IPS-NIHi11 (cell line): ENCODE data around the gene C13orf42.
A peak's percentile ranks its signal among the peaks of the same experiment; 100 is the strongest.
"Not testable (repeated sequence)": the region's sequence is repeated elsewhere in the genome, so short reads cannot be mapped to it uniquely, and the experiment has no call there.

ENCODE experiments used
- DNase-seq: peaks from one replicate; pipeline ENCODE4 v3.0.0; 2012; ENCODE audit warnings: mixed read lengths, low spot score

The C13orf42 gene

GRCh38 chr13:51120873-51121272 is 9.8 kb upstream of the C13orf42 start:
- peak; percentile 59 for DNase-seq

DNA sequence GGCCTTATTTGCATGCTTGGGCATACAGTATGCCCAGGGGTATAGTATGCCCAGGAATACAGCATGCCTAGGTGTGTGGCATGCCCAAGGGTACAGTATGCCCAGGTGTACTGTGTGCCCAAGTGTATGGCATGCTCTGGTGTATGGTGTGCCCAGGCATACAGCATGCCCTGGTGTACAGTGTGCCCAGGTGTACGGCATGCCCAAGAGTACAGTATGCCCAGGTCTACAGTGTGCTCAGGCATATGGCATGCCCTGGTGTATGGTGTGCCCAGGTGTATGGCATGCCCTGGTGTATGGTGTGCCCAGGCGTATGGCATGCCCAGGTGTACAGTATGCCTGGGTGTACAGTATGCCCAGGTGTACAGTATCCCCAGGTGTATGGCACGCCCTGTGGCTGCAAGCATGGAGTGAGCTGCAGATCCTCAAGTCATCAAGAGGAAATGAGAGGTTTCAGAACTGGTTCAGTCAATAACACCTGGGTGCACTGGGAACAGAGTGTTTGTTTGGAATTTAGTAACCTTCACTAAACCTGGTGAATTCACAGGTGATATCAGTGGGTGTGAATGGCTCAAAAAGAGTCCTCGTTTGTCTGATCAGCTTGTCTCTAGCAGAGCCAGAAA is 7.8 kb upstream of the C13orf42 start:
- DNase-seq = no peak

- no peak for DNase-seq
Observed at GRCh38 chr13:51113969-51114368, 2.9 kb upstream of the C13orf42 start.

DNA sequence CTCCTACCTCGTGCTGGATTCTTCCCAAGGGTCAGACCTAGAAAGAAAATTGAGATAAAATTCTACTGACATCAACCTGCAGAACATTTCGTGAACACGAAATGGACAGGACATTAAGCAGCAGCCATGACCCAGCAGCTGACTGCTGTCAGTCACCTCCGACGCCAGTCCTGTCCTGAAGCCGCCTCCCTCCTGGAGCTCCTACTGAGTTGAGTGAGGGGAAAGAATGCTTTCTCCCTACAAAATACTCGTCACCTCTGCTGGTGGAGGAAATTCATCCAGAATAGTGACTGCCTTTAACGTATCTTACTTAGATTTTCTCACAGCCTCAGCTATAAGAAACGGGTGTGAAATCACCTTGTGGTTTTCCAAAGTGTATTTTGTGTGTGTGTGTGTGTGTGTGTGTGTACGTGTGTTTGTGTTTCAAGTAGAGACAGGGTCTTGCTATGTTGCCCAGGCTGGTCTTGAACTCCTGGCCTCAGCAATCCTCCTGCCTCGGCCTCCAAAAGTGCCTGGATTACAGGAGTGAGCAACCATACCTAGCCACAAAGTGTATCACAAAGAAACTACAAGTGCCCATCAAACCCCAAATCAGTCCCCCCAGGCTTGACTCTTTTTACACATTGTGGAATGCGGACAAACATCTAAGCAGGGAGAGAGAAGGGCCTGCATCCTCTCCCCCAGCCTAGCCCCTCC is 2.3 kb upstream of the C13orf42 start:
- no peak for DNase-seq

DNA sequence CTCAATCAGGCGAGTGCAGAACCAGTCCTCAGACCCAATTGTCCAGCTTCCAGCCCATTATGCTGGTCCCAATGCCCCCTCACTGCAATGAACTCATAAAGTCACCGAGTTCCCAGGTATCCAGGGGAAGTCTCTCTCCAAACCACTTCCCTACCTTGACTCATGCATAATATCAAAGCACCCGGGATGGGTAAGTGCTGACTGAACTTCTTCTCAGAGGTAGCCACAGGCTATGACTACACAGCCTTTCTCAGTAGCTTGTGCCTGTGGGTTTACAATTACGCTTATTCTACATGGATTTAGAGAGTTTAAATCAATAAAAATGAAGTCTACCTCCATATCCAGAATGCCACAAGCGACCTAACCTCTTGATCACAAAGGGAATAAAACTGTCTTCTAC is 1.7 kb upstream of the C13orf42 start:
- no peak for DNase-seq

- no peak for DNase-seq
Observed at GRCh38 chr13:51111997-51112396, 923 bp upstream of the C13orf42 start.

- no peak for DNase-seq
Observed at GRCh38 chr13:51107996-51108395, 3.1 kb downstream of the C13orf42 start.

GRCh38 chr13:51105046-51105445 is 6.0 kb downstream of the C13orf42 start:
- no peak for DNase-seq

- DNase-seq = no peak
Observed at GRCh38 chr13:51101636-51102235, 9.3 kb downstream of the C13orf42 start.

DNA sequence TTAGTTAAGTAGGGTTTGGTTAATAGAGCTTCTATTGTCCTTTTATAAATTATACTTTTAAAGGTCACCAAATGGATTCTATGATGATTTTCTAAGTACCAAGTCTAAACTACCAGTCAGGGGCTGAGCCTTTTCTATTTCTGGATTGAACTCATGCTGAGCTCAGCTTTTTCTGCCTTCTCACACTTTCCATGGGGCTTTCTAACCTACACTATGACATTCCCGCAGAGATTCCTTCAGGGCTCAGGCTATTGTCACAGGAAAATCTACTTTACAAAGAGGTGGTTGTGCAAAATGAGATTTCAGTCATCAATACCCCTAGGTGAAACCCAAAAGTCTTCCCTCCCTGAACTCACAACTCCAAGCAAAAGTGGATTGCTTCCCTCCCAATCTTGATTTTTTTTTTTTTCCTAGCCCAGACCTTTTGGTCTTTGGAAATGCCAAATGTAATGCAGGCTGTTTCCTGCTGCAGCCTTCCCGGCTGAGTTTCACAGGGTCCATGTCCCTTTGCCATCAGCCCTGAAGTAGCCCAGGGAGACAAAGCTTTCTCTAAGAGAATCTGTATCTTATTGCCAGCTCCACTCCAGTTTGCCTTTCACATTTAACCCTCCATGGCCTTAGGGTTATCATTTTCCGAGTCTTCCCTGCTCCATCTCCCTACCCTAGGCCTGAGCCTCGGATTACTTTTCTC is 13.6 kb downstream of the C13orf42 start:
- DNase-seq = peak; percentile 29

- no peak for DNase-seq
Observed at GRCh38 chr13:51096131-51096530, 14.9 kb downstream of the C13orf42 start.

DNA sequence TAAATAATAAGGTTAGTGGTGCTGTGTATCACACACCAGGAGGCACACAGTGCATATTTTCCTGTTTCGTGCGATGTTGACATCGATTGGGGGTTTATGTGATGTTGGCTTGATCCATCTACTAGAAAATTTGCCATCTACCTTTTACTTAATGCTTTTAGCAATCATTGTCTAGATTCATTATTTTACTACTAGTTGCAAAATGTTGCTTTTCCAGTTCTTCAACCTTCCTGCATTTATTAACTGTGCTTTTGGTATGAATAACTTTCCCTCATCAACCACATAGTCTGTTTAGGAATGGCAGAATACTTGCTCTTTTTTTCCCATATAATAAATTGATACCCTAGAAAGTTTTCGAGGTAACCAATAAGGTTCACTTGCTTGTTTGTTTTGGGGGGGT is 17.5 kb downstream of the C13orf42 start:
- no peak for DNase-seq

DNA sequence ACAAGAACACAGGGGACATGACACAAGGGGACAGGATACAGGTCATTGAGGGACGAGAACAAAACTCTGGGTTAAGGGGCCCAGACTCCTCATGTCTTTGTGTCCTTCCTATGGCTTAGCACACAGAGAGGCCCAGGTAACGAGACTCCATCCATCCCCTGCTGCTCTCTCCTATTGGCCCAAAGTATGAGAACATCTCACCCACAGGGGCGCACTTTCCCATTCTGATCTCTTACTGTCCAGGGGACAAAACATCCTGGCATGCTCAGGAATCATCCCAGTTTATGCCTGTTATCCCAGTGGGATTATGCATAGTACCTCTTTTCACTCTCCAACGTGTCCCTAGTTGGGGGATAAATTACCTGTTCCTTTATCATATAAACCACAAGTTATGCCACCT is 19.2 kb downstream of the C13orf42 start:
- no peak for DNase-seq

DNA sequence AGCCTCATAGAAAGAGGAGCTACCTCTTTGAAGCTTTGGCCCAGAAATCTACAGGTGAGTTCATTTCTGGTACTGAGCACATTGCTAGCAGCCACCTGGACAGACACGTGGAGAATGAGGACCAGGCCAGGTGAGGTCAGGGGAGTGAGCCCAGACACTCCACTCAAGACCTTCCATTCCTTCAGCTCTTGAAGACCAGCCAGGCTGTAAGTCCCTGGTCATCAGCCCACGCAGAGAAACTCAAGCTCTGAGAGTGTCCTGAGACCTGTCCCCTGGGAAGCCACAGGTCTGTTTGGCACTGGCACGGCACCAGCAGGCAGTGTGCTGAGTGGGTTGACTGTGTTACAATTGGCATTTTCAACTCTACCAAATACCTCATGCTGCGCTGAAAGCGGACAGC is 27.4 kb downstream of the C13orf42 start:
- no peak for DNase-seq

DNA sequence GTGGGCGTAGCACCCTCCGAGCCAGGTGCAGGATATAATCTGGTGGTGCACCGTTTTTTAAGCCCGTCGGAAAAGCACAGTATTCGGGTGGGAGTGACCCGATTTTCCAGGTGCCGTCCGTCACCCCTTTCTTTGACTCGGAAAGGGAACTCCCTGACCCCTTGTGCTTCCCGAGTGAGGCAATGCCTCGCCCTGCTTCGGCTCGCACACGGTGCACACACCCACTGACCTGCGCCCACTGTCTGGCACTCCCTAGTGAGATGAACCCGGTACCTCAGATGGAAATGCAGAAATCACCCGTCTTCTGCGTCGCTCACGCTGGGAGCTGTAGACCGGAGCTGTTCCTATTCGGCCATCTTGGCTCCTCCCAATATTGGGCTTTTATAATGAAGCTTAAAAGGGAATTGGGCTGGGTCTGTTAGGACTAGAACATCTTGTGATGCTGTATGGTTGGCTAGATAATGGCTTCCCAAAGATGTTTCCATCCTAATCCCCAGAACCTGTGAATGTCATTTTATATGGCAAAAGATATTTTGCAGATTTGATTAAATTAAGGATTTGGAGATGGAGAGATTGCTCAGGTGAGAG is 30.5 kb downstream of the C13orf42 start:
- DNase-seq = not testable (repeated sequence)

GRCh38 chr13:51071493-51071892 is 39.6 kb downstream of the C13orf42 start:
- DNase-seq = no peak

DNA sequence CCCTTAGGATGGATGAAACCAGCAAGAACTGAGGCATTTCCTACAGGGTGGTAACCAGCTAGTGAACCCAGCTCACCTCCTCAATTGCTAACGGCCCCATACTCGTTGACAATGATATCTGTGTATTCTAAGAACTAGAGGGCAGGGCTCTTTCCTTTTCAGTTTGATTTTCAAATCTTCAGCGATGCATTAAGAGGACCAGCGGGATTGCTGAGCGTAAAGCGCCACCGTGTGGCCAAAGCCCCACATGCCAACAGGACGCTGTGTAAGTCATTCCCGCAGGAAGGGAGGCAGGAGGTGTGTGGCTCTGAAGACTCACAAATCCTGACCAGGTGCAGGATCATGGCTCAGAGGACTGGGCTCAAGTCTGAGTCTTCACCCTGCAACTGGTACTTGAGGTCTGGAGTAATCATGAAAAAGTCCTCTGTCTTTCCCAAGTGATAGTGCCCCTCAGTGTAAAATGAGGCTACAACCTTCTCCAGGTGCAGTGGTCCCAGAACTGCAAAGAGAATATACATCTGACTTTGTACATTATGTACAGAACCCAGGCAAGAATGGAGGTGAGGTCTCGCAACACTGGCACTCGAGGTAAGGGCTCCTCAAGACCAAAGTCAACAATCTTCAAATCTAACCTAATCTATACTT is 40.9 kb downstream of the C13orf42 start:
- peak; percentile 78 for DNase-seq

GRCh38 chr13:51068501-51068900 is 42.6 kb downstream of the C13orf42 start:
- DNase-seq = no peak

DNA sequence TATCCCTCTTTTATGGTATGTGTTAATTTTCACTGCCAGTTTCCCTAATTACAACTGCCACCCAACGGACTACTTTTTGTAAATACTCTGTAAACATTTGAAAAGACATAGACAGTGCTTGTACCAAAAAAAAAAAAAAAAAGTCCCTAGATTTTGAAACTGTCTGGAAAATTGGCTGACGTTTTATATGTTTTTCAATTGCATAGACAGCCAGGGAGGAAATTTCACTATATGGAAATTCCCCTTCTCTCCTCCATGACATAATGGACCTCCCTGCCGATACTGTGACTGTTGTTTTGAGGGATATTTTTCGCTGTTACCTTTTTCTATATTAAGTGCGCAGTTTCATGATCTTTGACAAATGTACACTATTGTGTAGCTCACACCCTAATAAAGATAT is 43.4 kb downstream of the C13orf42 start:
- DNase-seq = no peak

DNA sequence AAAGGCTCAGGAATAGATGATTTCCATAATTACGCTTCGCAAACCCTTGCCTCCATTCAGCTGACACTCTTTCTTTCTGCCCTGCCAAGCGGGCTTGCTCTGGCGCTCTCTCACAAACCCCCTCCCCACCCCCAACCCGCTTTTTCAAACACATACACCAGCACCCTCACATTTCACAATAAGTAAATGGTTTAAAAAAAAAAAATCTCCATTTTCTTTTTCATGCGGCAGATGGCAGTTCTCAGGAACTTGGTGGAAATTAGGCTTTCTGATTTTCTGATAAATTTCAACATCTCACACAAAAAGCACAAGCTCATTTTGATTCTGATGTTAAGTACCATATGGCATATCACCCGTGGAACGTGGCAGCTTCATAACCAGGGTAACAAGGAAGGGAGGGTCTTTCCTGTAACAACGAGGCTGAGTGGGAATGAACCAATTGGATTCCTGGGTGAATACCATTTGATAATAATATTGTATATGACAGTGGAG is 43.8 kb downstream of the C13orf42 start:
- DNase-seq = no peak

DNA sequence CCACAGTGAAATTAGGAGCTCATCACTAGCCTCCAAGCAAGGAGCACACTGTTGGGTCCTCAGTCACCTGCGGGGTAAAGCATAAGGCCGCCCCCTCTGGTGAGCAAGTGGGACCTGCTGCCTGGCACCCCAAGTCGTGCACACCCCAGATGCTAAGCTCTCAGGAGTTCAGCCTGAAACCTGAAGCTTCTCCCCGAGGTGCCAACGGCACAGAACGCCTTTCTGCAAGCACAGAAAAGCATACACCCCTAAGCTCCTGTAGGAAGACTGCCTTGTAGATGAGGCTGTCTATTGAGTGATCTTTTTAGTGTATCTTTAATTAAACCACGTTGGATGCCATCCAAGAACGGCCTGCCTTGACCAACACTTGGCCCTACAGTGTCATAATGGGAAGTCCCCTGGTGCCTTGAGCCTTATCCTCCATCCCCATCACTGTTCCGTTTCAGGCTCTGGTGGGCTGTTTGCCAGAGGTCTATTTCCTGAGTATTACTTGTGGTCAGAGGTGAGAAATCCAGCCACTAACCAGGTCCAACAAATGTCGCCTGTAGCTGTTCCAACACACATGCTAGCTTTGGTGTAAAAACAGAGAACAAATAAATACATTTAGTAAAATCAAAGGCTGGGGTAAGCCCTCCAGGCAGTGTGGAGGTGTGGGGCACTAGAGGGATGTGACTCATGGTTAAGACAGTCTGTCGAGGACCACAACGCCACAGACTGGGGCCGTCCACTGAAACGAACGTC is 44.8 kb downstream of the C13orf42 start:
- DNase-seq = no peak
